Subcutaneous abdominal adipose tissue (tissue), 5 donors: ENCODE data around the gene SMAD6.

ENCODE experiments used
- H3K27ac ChIP-seq: one replicate; pipeline ENCODE4 v1.7.0; 2013; ENCODE audit warnings: low read depth, mild to moderate bottlenecking, inconsistent platforms, low read length, moderate library complexity
- H3K27me3 ChIP-seq, 5 donors: one replicate each; pipeline ENCODE4 v1.7.0; 2013; ENCODE audit warnings: low read length in 5 of 5, inconsistent platforms in 1 of 5; ENCODE audit not compliant: control insufficient read depth in 5 of 5, insufficient read depth in 4 of 5
- H3K36me3 ChIP-seq, 5 donors: one replicate each; pipeline ENCODE4 v1.7.0; 2013; ENCODE audit warnings: low read length in 5 of 5; ENCODE audit not compliant: control insufficient read depth in 5 of 5, insufficient read depth in 5 of 5
- H3K4me1 ChIP-seq, 5 donors: one replicate each; pipeline ENCODE4 v1.7.0; 2013; ENCODE audit warnings: low read length in 5 of 5, mild to moderate bottlenecking in 3 of 5, moderate library complexity in 1 of 5; ENCODE audit not compliant: control insufficient read depth in 5 of 5, insufficient read depth in 5 of 5
- H3K4me3 ChIP-seq, 5 donors: one replicate each; pipeline ENCODE4 v1.7.0; 2013; ENCODE audit warnings: low read length in 5 of 5, low read depth in 1 of 5
- H3K9ac ChIP-seq, 5 donors: one replicate each; pipeline ENCODE4 v1.7.0; 2013; ENCODE audit warnings: low read length in 5 of 5, mild to moderate bottlenecking in 4 of 5, moderate library complexity in 3 of 5
- H3K9me3 ChIP-seq, 5 donors: one replicate each; pipeline ENCODE4 v1.7.0; 2013; ENCODE audit warnings: low read length in 5 of 5; ENCODE audit not compliant: control insufficient read depth in 5 of 5
- donor health status: healthy.
- donor health status: healthy.
- donor health status: healthy.
- donor health status: healthy.
- donor health status: healthy.

Gene SMAD6

GRCh38 chr15:66723826-66724731, 22.0 kb downstream of the SMAD6 start:
- peaks cover 0 to 22% (median 9%) of the 10 kb centered on the region in 5 donors for H3K36me3 ChIP-seq

DNA sequence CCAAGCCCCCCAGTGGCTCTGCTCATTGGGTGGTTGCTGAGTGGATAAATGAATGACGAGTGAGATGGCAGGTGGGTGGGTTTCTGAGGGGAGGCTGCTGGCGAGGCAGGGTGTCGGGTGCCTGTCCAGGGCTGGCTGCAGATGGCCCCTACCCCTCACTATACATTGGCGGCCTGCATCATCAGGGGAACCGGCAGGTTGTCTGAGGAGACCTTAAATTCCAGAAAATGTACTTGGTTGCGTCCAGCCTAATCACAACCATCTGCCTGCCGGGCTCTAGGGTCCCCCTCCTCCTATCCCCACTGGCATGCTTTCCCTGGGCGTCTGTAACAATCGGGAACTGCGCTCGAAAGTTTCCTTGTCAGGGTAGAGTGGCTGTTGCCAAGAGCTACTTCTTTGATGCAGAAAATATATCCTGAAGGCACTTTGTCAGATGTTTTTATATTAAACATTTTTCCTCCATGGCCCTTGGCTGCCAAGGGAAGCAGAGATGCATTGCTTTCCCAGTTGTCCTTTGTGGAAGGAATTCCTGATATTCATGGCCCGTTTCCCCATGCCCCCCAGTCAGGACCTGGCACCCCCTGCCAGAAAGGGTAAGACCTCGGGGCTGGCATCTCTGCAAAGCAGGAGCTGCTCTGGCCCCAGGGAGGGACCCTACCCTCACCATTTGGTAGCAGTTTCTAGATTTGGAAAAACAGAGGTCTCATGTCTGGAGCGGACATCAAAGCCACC, 22.9 kb downstream of the SMAD6 start:
- Histone ChIP-seq H3K36me3 (peaks cover 0 to 18% (median 9%) of the 10 kb centered on the region in 5 donors), H3K27me3 (no peaks in the 10 kb centered on the region), H3K4me1 (peaks cover 6 to 88% (median 67%) of the 10 kb centered on the region in 5 donors), H3K27ac (peak overlapping the region; percentile 50), H3K4me3 (no peak overlapping the region), H3K9me3 (no peaks in the 10 kb centered on the region), H3K9ac (peak overlapping the region in 1 of 5 donors; percentile 48)

More at GRCh38 chr15:66723826-66724731, 22.0 kb downstream of the SMAD6 start:
- Histone ChIP-seq H3K4me1 (peaks cover 6 to 88% (median 69%) of the 10 kb centered on the region in 5 donors), H3K4me3 (no peak overlapping the region), H3K27me3 (no peaks in the 10 kb centered on the region), H3K9ac (peak overlapping the region in 1 of 5 donors; percentile 48), H3K9me3 (no peaks in the 10 kb centered on the region), H3K27ac (peak overlapping the region; percentile 50)

- H3K27ac ChIP-seq = peak overlapping the region; percentile 50
- no peaks in the 10 kb centered on the region for H3K9me3 ChIP-seq
- H3K9ac ChIP-seq = no peak overlapping the region
- no peak overlapping the region for H3K4me3 ChIP-seq
- peaks cover 0 to 12% (median 9%) of the 10 kb centered on the region in 5 donors for H3K36me3 ChIP-seq
- H3K4me1 ChIP-seq = peaks cover 6 to 88% (median 67%) of the 10 kb centered on the region in 5 donors
- no peaks in the 10 kb centered on the region for H3K27me3 ChIP-seq
These were observed 23.4 kb downstream of the SMAD6 start for GRCh38 chr15:66725464-66725785.

GRCh38 chr15:66726386-66726785, 24.4 kb downstream of the SMAD6 start:
- no peak overlapping the region for H3K4me3 ChIP-seq
- H3K9ac ChIP-seq = peak overlapping the region in 1 of 5 donors; percentile 21
- H3K27ac ChIP-seq = peak overlapping the region; percentile 50
- no peaks in the 10 kb centered on the region for H3K9me3 ChIP-seq
- H3K4me1 ChIP-seq = peaks cover 6 to 82% (median 62%) of the 10 kb centered on the region in 5 donors
- H3K27me3 ChIP-seq = no peaks in the 10 kb centered on the region
- H3K36me3 ChIP-seq = peaks cover 0 to 6% (median 5%) of the 10 kb centered on the region in 5 donors

DNA sequence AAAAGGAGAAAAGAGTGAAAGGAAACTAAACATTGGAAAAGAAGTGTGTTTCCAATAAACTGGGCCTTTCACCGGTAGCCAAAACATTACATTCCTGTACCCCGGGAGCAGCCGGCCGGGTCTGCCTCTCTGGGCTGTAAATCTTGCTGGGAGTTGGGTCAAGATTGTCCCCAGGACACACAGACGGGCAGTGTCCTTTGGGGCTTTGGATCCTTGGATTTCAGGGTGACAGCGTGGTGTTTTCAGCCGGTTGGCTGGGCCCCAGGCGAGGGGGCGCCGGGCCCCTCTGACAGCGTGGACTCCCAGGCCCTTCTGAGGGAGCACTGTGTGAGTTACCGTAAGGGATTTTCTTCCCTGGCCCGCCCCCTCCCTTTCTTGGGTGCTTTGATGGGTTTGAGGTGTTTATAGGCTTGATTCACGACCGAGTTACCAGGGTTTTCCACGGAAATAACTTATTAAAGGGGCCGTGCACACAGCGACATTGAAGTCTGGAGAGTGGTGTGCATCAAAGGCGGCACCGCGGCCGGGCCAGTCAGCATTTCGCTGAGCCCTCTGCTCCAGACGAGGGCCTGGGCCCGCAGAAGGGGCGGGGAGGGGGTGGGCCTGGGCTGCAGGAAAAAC, 27.4 kb downstream of the SMAD6 start:
- H3K4me3 ChIP-seq = peak overlapping the region in 2 of 5 donors; percentile 1 to 8
- no peaks in the 10 kb centered on the region for H3K9me3 ChIP-seq
- H3K27me3 ChIP-seq = no peaks in the 10 kb centered on the region
- peak overlapping the region; percentile 86 for H3K27ac ChIP-seq
- H3K36me3 ChIP-seq = no peaks in the 10 kb centered on the region
- H3K9ac ChIP-seq = peak overlapping the region in 4 of 5 donors; percentile 62 to 74 (median 65)
- H3K4me1 ChIP-seq = peaks cover 6 to 73% (median 56%) of the 10 kb centered on the region in 5 donors

GRCh38 chr15:66730168-66731021, 28.4 kb downstream of the SMAD6 start:
- Histone ChIP-seq H3K36me3 (no peaks in the 10 kb centered on the region), H3K9me3 (no peaks in the 10 kb centered on the region), H3K27ac (peak overlapping the region; percentile 86), H3K4me3 (no peak overlapping the region), H3K9ac (no peak overlapping the region), H3K4me1 (peaks cover 7 to 73% (median 56%) of the 10 kb centered on the region in 5 donors), H3K27me3 (no peaks in the 10 kb centered on the region)

DNA sequence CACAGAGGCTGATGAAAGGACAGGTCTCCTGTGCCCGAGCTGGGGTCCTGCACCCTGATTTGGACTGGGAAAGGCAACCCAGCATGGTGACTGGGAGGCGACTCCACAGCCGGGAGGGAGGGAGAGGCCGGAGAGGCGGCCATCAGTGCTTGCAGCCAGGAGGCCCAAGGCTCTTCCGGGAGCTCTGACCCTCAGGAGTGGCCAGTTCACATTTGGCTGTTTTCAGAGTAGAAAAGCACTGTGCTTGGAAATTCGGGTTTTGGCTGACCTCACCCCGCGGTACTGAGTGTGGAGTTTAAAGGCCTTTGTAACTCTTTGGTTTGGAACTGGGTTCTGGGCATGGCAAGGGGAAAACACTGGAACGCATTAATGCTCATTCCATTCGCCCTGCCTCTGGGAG, 31.9 kb downstream of the SMAD6 start:
- H3K9ac ChIP-seq = peak overlapping the region in 1 of 5 donors; percentile 41
- peaks cover 6 to 64% (median 59%) of the 10 kb centered on the region in 5 donors for H3K4me1 ChIP-seq
- H3K27ac ChIP-seq = peak overlapping the region; percentile 72
- H3K36me3 ChIP-seq = peaks cover 0 to 6% (median 0%) of the 10 kb centered on the region in 5 donors
- H3K27me3 ChIP-seq = no peaks in the 10 kb centered on the region
- no peaks in the 10 kb centered on the region for H3K9me3 ChIP-seq
- H3K4me3 ChIP-seq = peak overlapping the region in 2 of 5 donors; percentile 11 to 13

GRCh38 chr15:66734961-66735908, 33.2 kb downstream of the SMAD6 start:
- H3K4me3 ChIP-seq = no peak overlapping the region
- no peaks in the 10 kb centered on the region for H3K9me3 ChIP-seq
- no peaks in the 10 kb centered on the region for H3K27me3 ChIP-seq
- H3K4me1 ChIP-seq = peaks cover 7 to 57% (median 51%) of the 10 kb centered on the region in 5 donors
- H3K36me3 ChIP-seq = peaks cover 0 to 6% (median 0%) of the 10 kb centered on the region in 5 donors
- H3K27ac ChIP-seq = peak overlapping the region; percentile 72
- H3K9ac ChIP-seq = peak overlapping the region in 1 of 5 donors; percentile 33
